LNCaP clone FGC (cell line): ENCODE results near the gene UBIAD1.

ENCODE experiments used
- DNase-seq: peaks from one replicate; pipeline ENCODE4 v3.0.0-alpha.2; 2011; ENCODE audit warnings: low read depth
- H3K4me3 ChIP-seq: 2 replicates; pipeline ENCODE4 v1.5.1; 2011; ENCODE audit warnings: mild to moderate bottlenecking, low read depth, low read length, control low read depth
- CTCF ChIP-seq: IDR thresholded peaks from 2 replicates; pipeline ENCODE4 v1.5.1; 2012; ENCODE audit warnings: mild to moderate bottlenecking; ENCODE audit not compliant: control insufficient read depth, insufficient read depth; ENCODE audit errors: extremely low read depth

Gene UBIAD1

GRCh38 chr1:11272832-11273594, at the start of gene UBIAD1:
Gene UBIAD1 (plus strand): TSS chr1:11273198. CDS start chr1:11273532, 334 bp downstream.
- DNase-seq: peak; percentile 51
- H3K4me3 ChIP-seq: peak within 1 kb of the TSS; percentile 81
- TF ChIP-seq CTCF: peak; percentile 49

GRCh38 chr1:11227106-11228077, 45.6 kb upstream of the UBIAD1 start:
- TF ChIP-seq CTCF: no peak

GRCh38 chr1:11229203-11229602, 43.8 kb upstream of the UBIAD1 start:
- no peak for TF ChIP-seq CTCF
- H3K4me3 ChIP-seq: no peak overlapping the region
- DNase-seq: no peak

More at GRCh38 chr1:11227106-11228077, 45.6 kb upstream of the UBIAD1 start:
- H3K4me3 ChIP-seq: no peak overlapping the region
- DNase-seq: no peak

- DNase-seq: no peak
- TF ChIP-seq CTCF: no peak
- H3K4me3 ChIP-seq: no peak overlapping the region
Measured at GRCh38 chr1:11233208-11233607, 39.8 kb upstream of the UBIAD1 start.

- DNase-seq: no peak
- no peak overlapping the region for H3K4me3 ChIP-seq
- TF ChIP-seq CTCF: no peak
Measured at GRCh38 chr1:11237356-11237755, 35.6 kb upstream of the UBIAD1 start.

- H3K4me3 ChIP-seq: no peak overlapping the region
- TF ChIP-seq CTCF: no peak
- no peak for DNase-seq
Measured at GRCh38 chr1:11238311-11238710, 34.7 kb upstream of the UBIAD1 start.
